AG04450 (cell line): Measurements from ENCODE around the gene PTK6. TPM values are rescaled to one million over a fixed set of nuclear protein-coding genes. Genes with fewer than 3 reads are reported as not detected.

Source experiments
- CTCF ChIA-PET: fragments of 300-600, 350-600 bp; formaldehyde crosslinking; extraction: SDS; loops from one replicate; lab custom pipeline; 2022; ENCODE audit warnings: antibody characterized with exemption, inconsistent platforms; lab: Charles Lee
- POLR2A ChIA-PET: fragments of 350-600 bp; formaldehyde crosslinking; extraction: SDS; loops from one replicate; lab custom pipeline; 2021; ENCODE audit warnings: antibody characterized with exemption, inconsistent platforms; lab: Yijun Ruan, JAX
- DNase-seq: peaks from one replicate; pipeline ENCODE4 v3.0.0-alpha.2; 2011; ENCODE audit warnings: low read depth, low spot score
- H3K27ac ChIP-seq: one replicate; pipeline ENCODE4 v1.5.1; 2012; ENCODE audit warnings: low read depth, low read length, control low read depth
- H3K27me3 ChIP-seq: one replicate; pipeline ENCODE4 v1.6.0; 2012; ENCODE audit warnings: low read length; ENCODE audit not compliant: control insufficient read depth, insufficient read depth
- H3K4me3 ChIP-seq: 2 replicates; pipeline ENCODE4 v1.5.1; 2011; ENCODE audit warnings: mild to moderate bottlenecking, low read depth, low read length, control low read depth
- H3K9me3 ChIP-seq: 2 replicates; pipeline ENCODE4 v1.5.1; 2012; ENCODE audit warnings: low read length; ENCODE audit not compliant: control insufficient read depth, insufficient read depth
- polyA plus RNA-seq: library from polyadenylated mRNA; depleted of rRNA; stranded (reverse); fragments of >200 nt; gene quantifications from 2 replicates; pipeline ENCODE4 v1.2.3, GENCODE V29; 2011
- TF ChIP-seq, protein P1 (sequence below): IDR thresholded peaks from 2 replicates; pipeline ENCODE4 v1.5.1; 2011; ENCODE audit warnings: low read depth, low read length, control low read depth, inconsistent platforms

Gene PTK6
- polyA plus RNA-seq, 1 experiment = 0.02 TPM

GRCh38 chr20:63566395-63567135, 29.4 kb upstream of the PTK6 start:
- POLR2A ChIA-PET = no interaction called here
- Histone ChIP-seq H3K9me3 (no peaks in the 10 kb centered on the region; the same call in 1 of the 2 replicates), H3K27me3 (no peaks in the 10 kb centered on the region), H3K27ac (no peak overlapping the region), H3K4me3 (no peak overlapping the region)
- CTCF ChIA-PET = no interaction called here
- DNase-seq = no peak
- TF ChIP-seq, protein P1, sequence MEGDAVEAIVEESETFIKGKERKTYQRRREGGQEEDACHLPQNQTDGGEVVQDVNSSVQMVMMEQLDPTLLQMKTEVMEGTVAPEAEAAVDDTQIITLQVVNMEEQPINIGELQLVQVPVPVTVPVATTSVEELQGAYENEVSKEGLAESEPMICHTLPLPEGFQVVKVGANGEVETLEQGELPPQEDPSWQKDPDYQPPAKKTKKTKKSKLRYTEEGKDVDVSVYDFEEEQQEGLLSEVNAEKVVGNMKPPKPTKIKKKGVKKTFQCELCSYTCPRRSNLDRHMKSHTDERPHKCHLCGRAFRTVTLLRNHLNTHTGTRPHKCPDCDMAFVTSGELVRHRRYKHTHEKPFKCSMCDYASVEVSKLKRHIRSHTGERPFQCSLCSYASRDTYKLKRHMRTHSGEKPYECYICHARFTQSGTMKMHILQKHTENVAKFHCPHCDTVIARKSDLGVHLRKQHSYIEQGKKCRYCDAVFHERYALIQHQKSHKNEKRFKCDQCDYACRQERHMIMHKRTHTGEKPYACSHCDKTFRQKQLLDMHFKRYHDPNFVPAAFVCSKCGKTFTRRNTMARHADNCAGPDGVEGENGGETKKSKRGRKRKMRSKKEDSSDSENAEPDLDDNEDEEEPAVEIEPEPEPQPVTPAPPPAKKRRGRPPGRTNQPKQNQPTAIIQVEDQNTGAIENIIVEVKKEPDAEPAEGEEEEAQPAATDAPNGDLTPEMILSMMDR = no peak

DNA sequence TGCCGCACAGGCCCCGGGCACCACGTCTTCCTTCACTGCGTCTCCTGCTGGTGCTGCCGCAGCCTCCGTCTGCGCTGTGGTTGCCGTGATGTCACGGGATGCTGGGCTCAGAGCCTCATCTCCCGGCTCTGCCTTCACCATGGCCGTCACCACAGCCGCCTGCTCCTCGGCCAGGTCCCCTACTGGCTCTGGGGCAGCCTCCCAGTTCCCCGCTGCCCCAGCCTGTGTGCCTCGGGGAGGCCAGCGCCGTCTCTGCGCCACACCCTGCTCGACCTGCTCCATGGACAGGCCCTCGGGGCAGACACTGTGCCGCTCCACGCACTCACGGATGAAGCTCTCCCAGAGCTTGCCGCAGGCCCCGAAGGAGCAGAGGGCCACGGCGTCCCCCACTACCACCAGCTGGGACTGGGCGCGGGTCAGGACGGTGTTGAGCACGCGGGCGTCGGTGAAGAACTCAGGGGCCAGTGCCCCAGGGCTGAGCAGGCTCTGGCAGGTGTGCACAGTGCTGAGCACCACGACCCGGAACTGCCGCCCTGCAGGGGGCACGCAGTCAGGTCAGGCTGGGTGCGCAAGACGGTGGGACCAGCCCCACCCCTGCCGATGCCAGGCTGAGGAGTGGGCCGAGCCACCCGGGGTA, 28.6 kb upstream of the PTK6 start:
- POLR2A ChIA-PET = no interaction called here
- no peak overlapping the region for H3K4me3 ChIP-seq
- no peaks in the 10 kb centered on the region; the same call in 1 of the 2 replicates for H3K9me3 ChIP-seq
- DNase-seq = no peak
- H3K27me3 ChIP-seq = no peaks in the 10 kb centered on the region
- TF ChIP-seq, protein P1 = no peak
- CTCF ChIA-PET = no interaction called here
- no peak overlapping the region for H3K27ac ChIP-seq

DNA sequence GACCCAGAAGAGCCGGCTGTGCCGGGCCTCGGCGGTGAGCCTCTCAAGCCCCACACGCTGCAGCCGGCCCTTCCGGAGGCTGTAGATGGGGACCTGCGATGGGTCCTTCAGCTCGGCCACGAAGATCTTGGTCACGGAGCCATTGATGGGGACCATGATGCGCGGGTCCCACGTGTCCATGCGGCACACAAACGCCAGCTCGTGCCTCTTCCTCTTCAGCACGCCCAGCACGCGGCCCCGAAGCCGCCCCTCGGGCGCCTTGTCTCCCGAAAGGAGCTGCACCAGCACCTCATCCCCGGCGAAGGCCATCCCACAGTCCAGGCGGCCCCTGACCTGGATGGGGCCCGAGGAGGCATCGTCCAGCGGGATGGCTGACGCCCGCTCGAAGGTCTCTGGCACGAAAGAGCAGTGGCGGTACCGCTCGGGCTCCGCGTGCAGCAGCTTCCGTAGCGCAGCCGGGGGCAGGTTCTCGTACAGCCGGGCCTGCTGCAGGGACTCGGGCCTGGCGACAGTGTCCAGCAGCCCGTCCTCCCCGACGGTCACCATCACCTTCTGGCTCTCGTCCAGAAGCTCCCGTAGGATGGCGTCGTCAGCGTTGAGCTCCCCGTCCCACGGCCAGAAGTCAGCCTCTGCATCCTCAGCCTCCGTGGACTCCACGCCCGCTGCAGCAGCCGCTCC, 28.0 kb upstream of the PTK6 start:
- DNase-seq = no peak
- ChIA-PET CTCF (no interaction called here), POLR2A (no interaction called here)
- no peak overlapping the region for H3K4me3 ChIP-seq
- peaks cover 1% of the 10 kb centered on the region; the same call in 1 of the 2 replicates for H3K9me3 ChIP-seq
- TF ChIP-seq, protein P1 = no peak
- H3K27ac ChIP-seq = no peak overlapping the region
- no peaks in the 10 kb centered on the region for H3K27me3 ChIP-seq

- Histone ChIP-seq H3K4me3 (no peak overlapping the region), H3K9me3 (peaks cover 6% of the 10 kb centered on the region; the same call in 1 of the 2 replicates), H3K27me3 (no peaks in the 10 kb centered on the region), H3K27ac (no peak overlapping the region)
- DNase-seq = no peak
- ChIA-PET CTCF (no interaction called here), POLR2A (no interaction called here)
- TF ChIP-seq, protein P1 = no peak
Observed at GRCh38 chr20:63564036-63564810, 27.0 kb upstream of the PTK6 start.
